ENCODE results near the gene CTTN. TPM values are rescaled to one million over a fixed set of nuclear protein-coding genes. Genes with fewer than 3 reads are reported as not detected.

The CTTN gene
- total RNA-seq, 1 experiment from 2014 or later = 533 TPM

DNA sequence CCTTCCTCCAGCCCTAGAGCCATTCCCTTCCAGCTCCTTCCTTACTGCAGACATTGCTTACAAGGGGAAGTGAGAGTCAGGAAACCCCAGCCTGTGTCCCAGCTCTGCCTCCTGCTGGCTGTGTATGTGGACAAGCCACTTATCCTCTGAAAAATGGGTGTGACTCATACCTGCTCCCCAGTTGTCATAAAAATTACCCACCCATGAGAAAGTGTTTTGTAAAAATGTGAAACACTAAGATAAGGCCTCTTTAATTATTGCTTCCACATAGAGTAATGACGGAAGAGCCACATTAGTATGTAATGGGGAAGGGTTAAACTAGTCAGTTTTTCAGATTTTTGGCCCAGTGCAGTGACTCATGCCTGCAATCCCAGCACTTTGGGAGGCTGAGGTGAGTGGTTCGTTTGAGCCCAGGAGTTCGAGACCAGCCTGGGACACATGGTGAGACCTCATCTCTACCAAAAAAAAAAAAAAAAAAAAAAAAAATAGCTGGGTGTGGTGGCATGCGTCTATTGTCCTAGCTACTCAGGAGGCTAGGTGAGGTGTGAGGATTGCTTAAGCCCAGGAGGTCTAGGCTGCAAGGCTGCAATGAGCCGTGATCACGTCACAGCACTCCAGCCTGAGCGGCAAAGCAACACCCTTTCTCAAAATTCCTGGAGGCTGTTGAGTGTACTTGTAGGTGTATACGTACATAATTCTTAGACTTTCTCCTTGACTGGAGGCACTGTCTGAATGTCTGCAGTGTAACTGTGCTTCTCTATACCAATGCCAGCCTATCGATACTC, 84.9 kb downstream of the CTTN start:
- CTCF ChIA-PET = interaction anchor here (0.6 to 2.4 kb wide), 6 partner anchors 12 to 594 kb away, joined by 3 to 15 read pairs (median 8); no protein-coding TSS in a partner anchor
- Histone ChIP-seq H2AFZ (no peak overlapping the region), H3K4me1 (replicated peaks; ENCODE audit: insufficient read depth) (peaks cover 49% of the 10 kb centered on the region), H3K9me3 (ENCODE audit: insufficient read depth, low read depth) (no peaks in the 10 kb centered on the region), H3K4me2 (peak overlapping the region; percentile 79), H3K79me2 (ENCODE audit: low read depth) (no peaks in the 10 kb centered on the region), H3K4me3 (peak overlapping the region; percentile 40; the same call in 1 of the 2 replicates), H3K27ac (peak overlapping the region; percentile 99), H3K9me2 (ENCODE audit: insufficient read depth) (no peaks in the 10 kb centered on the region), H3K36me3 (ENCODE audit: low read depth) (no peaks in the 10 kb centered on the region), H4K20me1 (ENCODE audit: insufficient read depth) (no peaks in the 10 kb centered on the region), H3F3A (ENCODE audit: insufficient read depth, low read depth) (peaks cover 42% of the 10 kb centered on the region), H3K27me3 (ENCODE audit: insufficient read depth, low read depth) (no peaks in the 10 kb centered on the region)
- BruUV-seq (replicated peaks) = no TSS peak
- intact Hi-C loops (cut with micrococcal nuclease; ENCODE audit: unreplicated experiment) = loop anchor here (2.0 to 10.0 kb wide), 3 partner anchors 62 to 172 kb away; no protein-coding TSS in a partner anchor
- DNase-seq = peak; percentile 68 to 98
- POLR2A ChIA-PET (ENCODE audit: unreplicated experiment) = interaction anchor here (0.6 kb wide), 4 partner anchors 64 to 831 kb away, joined by 3 to 7 read pairs (median 4); no protein-coding TSS in a partner anchor
- TF ChIP-seq EZH2 (IDR thresholded peaks at IDR 0.05; ENCODE audit: low read depth) = no peak
- TF ChIP-seq, protein P1, sequence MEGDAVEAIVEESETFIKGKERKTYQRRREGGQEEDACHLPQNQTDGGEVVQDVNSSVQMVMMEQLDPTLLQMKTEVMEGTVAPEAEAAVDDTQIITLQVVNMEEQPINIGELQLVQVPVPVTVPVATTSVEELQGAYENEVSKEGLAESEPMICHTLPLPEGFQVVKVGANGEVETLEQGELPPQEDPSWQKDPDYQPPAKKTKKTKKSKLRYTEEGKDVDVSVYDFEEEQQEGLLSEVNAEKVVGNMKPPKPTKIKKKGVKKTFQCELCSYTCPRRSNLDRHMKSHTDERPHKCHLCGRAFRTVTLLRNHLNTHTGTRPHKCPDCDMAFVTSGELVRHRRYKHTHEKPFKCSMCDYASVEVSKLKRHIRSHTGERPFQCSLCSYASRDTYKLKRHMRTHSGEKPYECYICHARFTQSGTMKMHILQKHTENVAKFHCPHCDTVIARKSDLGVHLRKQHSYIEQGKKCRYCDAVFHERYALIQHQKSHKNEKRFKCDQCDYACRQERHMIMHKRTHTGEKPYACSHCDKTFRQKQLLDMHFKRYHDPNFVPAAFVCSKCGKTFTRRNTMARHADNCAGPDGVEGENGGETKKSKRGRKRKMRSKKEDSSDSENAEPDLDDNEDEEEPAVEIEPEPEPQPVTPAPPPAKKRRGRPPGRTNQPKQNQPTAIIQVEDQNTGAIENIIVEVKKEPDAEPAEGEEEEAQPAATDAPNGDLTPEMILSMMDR (conservative IDR thresholded peaks at IDR 0.05) = peak; percentile 80

- peaks cover 42% of the 10 kb centered on the region for H3F3A ChIP-seq (ENCODE audit: insufficient read depth, low read depth)
- no peak for DNase-seq
- BruUV-seq (replicated peaks) = no TSS peak
- H3K27ac ChIP-seq = peak overlapping the region; percentile 99
- no peaks in the 10 kb centered on the region for H3K9me3 ChIP-seq (ENCODE audit: insufficient read depth, low read depth)
- intact Hi-C loops (cut with micrococcal nuclease; ENCODE audit: unreplicated experiment) = loop anchor here (2.0 to 10.0 kb wide), 3 partner anchors 61 to 171 kb away; no protein-coding TSS in a partner anchor
- H4K20me1 ChIP-seq (ENCODE audit: insufficient read depth) = no peaks in the 10 kb centered on the region
- no peaks in the 10 kb centered on the region for H3K79me2 ChIP-seq (ENCODE audit: low read depth)
- CTCF ChIA-PET = interaction anchor here (0.6 to 1.8 kb wide), 5 partner anchors 13 to 798 kb away, joined by 3 to 15 read pairs (median 7); no protein-coding TSS in a partner anchor
- H3K27me3 ChIP-seq (ENCODE audit: insufficient read depth, low read depth) = no peaks in the 10 kb centered on the region
- no peak overlapping the region for H3K4me3 ChIP-seq
- H3K4me1 ChIP-seq (replicated peaks; ENCODE audit: insufficient read depth) = peaks cover 49% of the 10 kb centered on the region
- H2AFZ ChIP-seq = no peak overlapping the region
- no peak for TF ChIP-seq EZH2 (IDR thresholded peaks at IDR 0.05; ENCODE audit: low read depth)
- TF ChIP-seq, protein P1 (conservative IDR thresholded peaks at IDR 0.05) = no peak
- no peaks in the 10 kb centered on the region for H3K9me2 ChIP-seq (ENCODE audit: insufficient read depth)
- no peaks in the 10 kb centered on the region for H3K36me3 ChIP-seq (ENCODE audit: low read depth)
- POLR2A ChIA-PET (ENCODE audit: unreplicated experiment) = interaction anchor here (0.6 kb wide), 1 partner anchor 832 kb away, joined by 7 read pairs; no protein-coding TSS in a partner anchor
- H3K4me2 ChIP-seq = peak overlapping the region; percentile 79
Observed at GRCh38 chr11:70483917-70484316, 85.6 kb downstream of the CTTN start.

- no peak for TF ChIP-seq EZH2 (IDR thresholded peaks at IDR 0.05; ENCODE audit: low read depth)
- TF ChIP-seq, protein P1 (conservative IDR thresholded peaks at IDR 0.05) = no peak
- H3K9me2 ChIP-seq (ENCODE audit: insufficient read depth) = no peaks in the 10 kb centered on the region
- peaks cover 42% of the 10 kb centered on the region for H3F3A ChIP-seq (ENCODE audit: insufficient read depth, low read depth)
- no TSS peak for BruUV-seq (replicated peaks)
- ChIA-PET POLR2A (ENCODE audit: unreplicated experiment) (no interaction called here), CTCF (no interaction called here)
- no peaks in the 10 kb centered on the region for H3K36me3 ChIP-seq (ENCODE audit: low read depth)
- H4K20me1 ChIP-seq (ENCODE audit: insufficient read depth) = no peaks in the 10 kb centered on the region
- intact Hi-C loops (cut with micrococcal nuclease; ENCODE audit: unreplicated experiment) = loop anchor here (10.0 kb wide), 1 partner anchor 169 kb away; no protein-coding TSS in a partner anchor
- H3K4me1 ChIP-seq (replicated peaks; ENCODE audit: insufficient read depth) = peaks cover 43% of the 10 kb centered on the region
- no peak overlapping the region for H3K4me2 ChIP-seq
- no peak for DNase-seq
- no peaks in the 10 kb centered on the region for H3K79me2 ChIP-seq (ENCODE audit: low read depth)
- peaks cover 2% of the 10 kb centered on the region; the same call in 1 of the 2 replicates for H3K9me3 ChIP-seq (ENCODE audit: insufficient read depth, low read depth)
- H3K4me3 ChIP-seq = no peak overlapping the region
- H3K27ac ChIP-seq = no peak overlapping the region
- H3K27me3 ChIP-seq (ENCODE audit: insufficient read depth, low read depth) = no peaks in the 10 kb centered on the region
- H2AFZ ChIP-seq = no peak overlapping the region
Observed at GRCh38 chr11:70485326-70486025, 87.1 kb downstream of the CTTN start.

Data from PC-9 (cell line).